ENCODE measurements around the gene ASS1. TPM values are rescaled to one million over a fixed set of nuclear protein-coding genes. Genes with fewer than 3 reads are reported as not detected.

Gene ASS1
- total RNA-seq, 2 donors from 2014 or later: 0.69 to 1.4 TPM

- ATAC-seq (replicated peaks): no peak
- H3K27me3 Mint-ChIP-seq: peaks cover 17% of the 10 kb centered on the region
- H3K4me1 Mint-ChIP-seq: no peaks in the 10 kb centered on the region
Observed at GRCh38 chr9:130450344-130451003, 5.7 kb downstream of the ASS1 start.

GRCh38 chr9:130451004-130451390 lies 6.2 kb downstream of the ASS1 start:
- Mint-ChIP-seq H3K4me1 (no peaks in the 10 kb centered on the region), H3K27me3 (peaks cover 13% of the 10 kb centered on the region), H3K36me3 (ENCODE audit: low read depth) (no peaks in the 10 kb centered on the region), H3K27ac (no peak overlapping the region), H3K9me3 (no peaks in the 10 kb centered on the region), H3K4me3 (no peak overlapping the region)
- ATAC-seq (replicated peaks): no peak

More at GRCh38 chr9:130450344-130451003, 5.7 kb downstream of the ASS1 start:
- H3K4me3 Mint-ChIP-seq: no peak overlapping the region
- H3K36me3 Mint-ChIP-seq (ENCODE audit: low read depth): no peaks in the 10 kb centered on the region
- no peaks in the 10 kb centered on the region for H3K9me3 Mint-ChIP-seq
- no peak overlapping the region for H3K27ac Mint-ChIP-seq

- H3K27ac Mint-ChIP-seq: no peak overlapping the region
- no peaks in the 10 kb centered on the region for H3K4me1 Mint-ChIP-seq
- ATAC-seq (replicated peaks): peak; percentile 55
- H3K4me3 Mint-ChIP-seq: no peak overlapping the region
- H3K27me3 Mint-ChIP-seq: peaks cover 10% of the 10 kb centered on the region
- H3K9me3 Mint-ChIP-seq: no peaks in the 10 kb centered on the region
- no peaks in the 10 kb centered on the region for H3K36me3 Mint-ChIP-seq (ENCODE audit: low read depth)
Observed at GRCh38 chr9:130451509-130452388, 7.0 kb downstream of the ASS1 start.

GRCh38 chr9:130452835-130453234 lies 8.1 kb downstream of the ASS1 start:
- ATAC-seq (replicated peaks): no peak
- Mint-ChIP-seq H3K36me3 (ENCODE audit: low read depth) (no peaks in the 10 kb centered on the region), H3K9me3 (no peaks in the 10 kb centered on the region), H3K4me1 (no peaks in the 10 kb centered on the region), H3K27me3 (peaks cover 8% of the 10 kb centered on the region), H3K4me3 (no peak overlapping the region), H3K27ac (no peak overlapping the region)

- Mint-ChIP-seq H3K27me3 (peaks cover 3% of the 10 kb centered on the region), H3K36me3 (ENCODE audit: low read depth) (no peaks in the 10 kb centered on the region), H3K27ac (no peak overlapping the region), H3K4me3 (no peak overlapping the region), H3K4me1 (no peaks in the 10 kb centered on the region), H3K9me3 (no peaks in the 10 kb centered on the region)
- no peak for ATAC-seq (replicated peaks)
Observed at GRCh38 chr9:130453487-130453886, 8.7 kb downstream of the ASS1 start.

- no peak for ATAC-seq (replicated peaks)
- Mint-ChIP-seq H3K4me3 (no peak overlapping the region), H3K36me3 (ENCODE audit: low read depth) (no peaks in the 10 kb centered on the region), H3K27me3 (peaks cover 7% of the 10 kb centered on the region), H3K27ac (no peak overlapping the region), H3K4me1 (no peaks in the 10 kb centered on the region), H3K9me3 (no peaks in the 10 kb centered on the region)
Observed at GRCh38 chr9:130454096-130454811, 9.5 kb downstream of the ASS1 start.

- Mint-ChIP-seq H3K27me3 (peaks cover 4% of the 10 kb centered on the region), H3K36me3 (ENCODE audit: low read depth) (no peaks in the 10 kb centered on the region), H3K4me1 (no peaks in the 10 kb centered on the region), H3K9me3 (no peaks in the 10 kb centered on the region), H3K4me3 (no peak overlapping the region), H3K27ac (no peak overlapping the region)
- no peak for ATAC-seq (replicated peaks)
Observed at GRCh38 chr9:130454812-130455325, 10.1 kb downstream of the ASS1 start.

- no peaks in the 10 kb centered on the region for H3K9me3 Mint-ChIP-seq
- H3K36me3 Mint-ChIP-seq (ENCODE audit: low read depth): no peaks in the 10 kb centered on the region
- no peak overlapping the region for H3K27ac Mint-ChIP-seq
- no peak for ATAC-seq (replicated peaks)
- H3K4me3 Mint-ChIP-seq: no peak overlapping the region
- H3K4me1 Mint-ChIP-seq: no peaks in the 10 kb centered on the region
- H3K27me3 Mint-ChIP-seq: peaks cover 12% of the 10 kb centered on the region
Observed at GRCh38 chr9:130458027-130458803, 13.5 kb downstream of the ASS1 start.

GRCh38 chr9:130458804-130459067 lies 14.0 kb downstream of the ASS1 start:
- ATAC-seq (replicated peaks): no peak
- H3K4me1 Mint-ChIP-seq: no peaks in the 10 kb centered on the region
- no peak overlapping the region for H3K4me3 Mint-ChIP-seq
- H3K9me3 Mint-ChIP-seq: no peaks in the 10 kb centered on the region
- H3K36me3 Mint-ChIP-seq (ENCODE audit: low read depth): no peaks in the 10 kb centered on the region
- H3K27ac Mint-ChIP-seq: no peak overlapping the region
- peaks cover 13% of the 10 kb centered on the region for H3K27me3 Mint-ChIP-seq

GRCh38 chr9:130459151-130459550 lies 14.4 kb downstream of the ASS1 start:
- no peaks in the 10 kb centered on the region for H3K4me1 Mint-ChIP-seq

GRCh38 chr9:130459941-130460669 lies 15.3 kb downstream of the ASS1 start:
- no peaks in the 10 kb centered on the region for H3K36me3 Mint-ChIP-seq (ENCODE audit: low read depth)
- H3K4me1 Mint-ChIP-seq: no peaks in the 10 kb centered on the region
- H3K9me3 Mint-ChIP-seq: no peaks in the 10 kb centered on the region
- H3K27ac Mint-ChIP-seq: no peak overlapping the region
- no peak for ATAC-seq (replicated peaks)
- no peak overlapping the region for H3K4me3 Mint-ChIP-seq
- peaks cover 16% of the 10 kb centered on the region for H3K27me3 Mint-ChIP-seq

More at GRCh38 chr9:130459151-130459550, 14.4 kb downstream of the ASS1 start:
- no peaks in the 10 kb centered on the region for H3K9me3 Mint-ChIP-seq
- no peak overlapping the region for H3K4me3 Mint-ChIP-seq
- H3K36me3 Mint-ChIP-seq (ENCODE audit: low read depth): no peaks in the 10 kb centered on the region
- peaks cover 16% of the 10 kb centered on the region for H3K27me3 Mint-ChIP-seq
- ATAC-seq (replicated peaks): no peak
- no peak overlapping the region for H3K27ac Mint-ChIP-seq

GRCh38 chr9:130461218-130461630 lies 16.5 kb downstream of the ASS1 start:
- Mint-ChIP-seq H3K9me3 (no peaks in the 10 kb centered on the region), H3K27me3 (peaks cover 16% of the 10 kb centered on the region), H3K36me3 (ENCODE audit: low read depth) (no peaks in the 10 kb centered on the region), H3K4me1 (no peaks in the 10 kb centered on the region), H3K4me3 (no peak overlapping the region), H3K27ac (no peak overlapping the region)
- peak; percentile 43 for ATAC-seq (replicated peaks)

GRCh38 chr9:130461731-130462130 lies 17.0 kb downstream of the ASS1 start:
- Mint-ChIP-seq H3K4me3 (no peak overlapping the region), H3K4me1 (no peaks in the 10 kb centered on the region), H3K36me3 (ENCODE audit: low read depth) (no peaks in the 10 kb centered on the region), H3K27ac (no peak overlapping the region), H3K27me3 (peaks cover 16% of the 10 kb centered on the region), H3K9me3 (no peaks in the 10 kb centered on the region)
- ATAC-seq (replicated peaks): no peak
